GM12892 (cell line): ENCODE data around the gene PRSS33.

Source experiments
- POLR2A ChIP-seq: IDR thresholded peaks from 2 replicates; pipeline ENCODE4 v1.6.1; 2011; ENCODE audit warnings: low read depth, low read length, control low read depth
- POLR2AphosphoS5 ChIP-seq: IDR thresholded peaks from 2 replicates; pipeline ENCODE4 v1.6.1; 2011; ENCODE audit warnings: low read depth, low read length, control low read depth
- TAF1 ChIP-seq: IDR thresholded peaks from 2 replicates; pipeline ENCODE4 v1.6.1; 2011; ENCODE audit warnings: low read depth, mild to moderate bottlenecking, control low read depth, low read length, borderline replicate concordance

- TF ChIP-seq POLR2AphosphoS5 (no peak), TAF1 (no peak), POLR2A (no peak)
These were observed 38.5 kb downstream of the PRSS33 start for GRCh38 chr16:2748757-2749455.
